Measurements from ENCODE around the gene DPP10. TPM values are rescaled to one million over a fixed set of nuclear protein-coding genes. Genes with fewer than 3 reads are reported as not detected.

Gene DPP10
- total RNA-seq, 3 donors from 2014 or later, result 0.29 to 0.33 (median 0.32) TPM

DNA sequence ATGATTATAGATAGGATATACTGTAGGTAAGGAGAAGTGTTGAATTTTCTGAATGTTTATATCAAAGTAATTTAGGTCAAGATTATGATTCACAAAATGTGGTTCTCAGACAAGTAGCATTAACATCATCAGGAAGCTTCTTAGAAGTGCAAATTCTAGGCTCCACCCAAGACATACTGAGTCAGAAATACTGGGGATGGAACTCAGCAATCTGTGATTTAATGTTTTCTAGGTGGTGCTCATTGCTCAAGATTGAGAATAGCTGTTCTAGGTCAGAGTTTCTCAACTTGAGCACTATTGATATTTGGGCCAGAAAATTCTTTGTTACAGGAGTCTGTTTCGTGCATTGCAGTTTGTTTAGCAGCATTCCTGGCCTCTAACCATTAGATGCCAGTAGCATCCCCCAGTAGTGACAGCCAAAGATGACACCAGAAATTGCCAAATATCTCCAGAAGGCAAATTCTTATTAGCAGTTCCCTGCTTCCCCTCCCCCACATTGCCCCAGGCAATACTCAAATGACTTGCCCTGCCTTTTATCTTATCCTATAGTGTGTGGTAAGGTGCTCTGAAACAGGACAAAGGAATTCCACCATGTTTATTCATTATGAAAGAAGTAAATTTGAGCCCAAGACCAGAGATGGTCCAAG is 1001.2 kb downstream of the DPP10 start:
- intact Hi-C loops (cut with DNase I; ENCODE audit: low total_unique reads), result no loop called here
- TF ChIP-seq POLR2AphosphoS5 (IDR thresholded peaks at IDR 0.05) (no peak), POLR2A (IDR thresholded peaks at IDR 0.05) (no peak)
- TF ChIP-seq, protein P1, sequence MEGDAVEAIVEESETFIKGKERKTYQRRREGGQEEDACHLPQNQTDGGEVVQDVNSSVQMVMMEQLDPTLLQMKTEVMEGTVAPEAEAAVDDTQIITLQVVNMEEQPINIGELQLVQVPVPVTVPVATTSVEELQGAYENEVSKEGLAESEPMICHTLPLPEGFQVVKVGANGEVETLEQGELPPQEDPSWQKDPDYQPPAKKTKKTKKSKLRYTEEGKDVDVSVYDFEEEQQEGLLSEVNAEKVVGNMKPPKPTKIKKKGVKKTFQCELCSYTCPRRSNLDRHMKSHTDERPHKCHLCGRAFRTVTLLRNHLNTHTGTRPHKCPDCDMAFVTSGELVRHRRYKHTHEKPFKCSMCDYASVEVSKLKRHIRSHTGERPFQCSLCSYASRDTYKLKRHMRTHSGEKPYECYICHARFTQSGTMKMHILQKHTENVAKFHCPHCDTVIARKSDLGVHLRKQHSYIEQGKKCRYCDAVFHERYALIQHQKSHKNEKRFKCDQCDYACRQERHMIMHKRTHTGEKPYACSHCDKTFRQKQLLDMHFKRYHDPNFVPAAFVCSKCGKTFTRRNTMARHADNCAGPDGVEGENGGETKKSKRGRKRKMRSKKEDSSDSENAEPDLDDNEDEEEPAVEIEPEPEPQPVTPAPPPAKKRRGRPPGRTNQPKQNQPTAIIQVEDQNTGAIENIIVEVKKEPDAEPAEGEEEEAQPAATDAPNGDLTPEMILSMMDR (IDR thresholded peaks at IDR 0.05), result no peak
- Histone ChIP-seq H3K27ac (no peak overlapping the region), H3K27me3 (no peaks in the 10 kb centered on the region), H3K4me3 (no peak overlapping the region), H3K36me3 (no peaks in the 10 kb centered on the region), H3K9me3 (peaks cover 0 to 9% of the 10 kb centered on the region in 2 donors), H3K4me1 (no peaks in the 10 kb centered on the region)
- DNase-seq (ENCODE audit: low spot score in 2 of 2), result no peak

DNA sequence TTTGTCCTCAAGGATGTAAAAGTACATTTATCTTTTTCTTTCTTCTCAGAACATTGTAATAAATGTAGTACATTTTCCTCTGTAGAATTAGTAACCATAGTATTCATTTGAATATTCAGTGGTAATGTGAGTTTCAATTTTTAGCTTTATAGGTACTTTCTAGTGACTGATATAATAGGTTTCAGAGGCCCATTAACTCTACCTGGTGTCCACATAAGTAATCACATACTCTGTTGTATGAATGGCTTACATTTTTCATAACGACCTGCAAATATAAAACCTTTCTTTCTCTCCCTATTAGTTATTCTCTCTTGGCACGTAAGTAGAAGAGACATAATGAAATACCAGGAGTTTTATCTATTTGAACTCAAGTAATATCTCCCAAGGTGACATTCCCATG is 1017.6 kb downstream of the DPP10 start:
- intact Hi-C loops (cut with DNase I; ENCODE audit: low total_unique reads), result no loop called here
- H3K4me3 ChIP-seq, result no peak overlapping the region
- no peaks in the 10 kb centered on the region for H3K4me1 ChIP-seq
- no peaks in the 10 kb centered on the region for H3K36me3 ChIP-seq
- TF ChIP-seq POLR2A (IDR thresholded peaks at IDR 0.05) (no peak), POLR2AphosphoS5 (IDR thresholded peaks at IDR 0.05) (no peak)
- TF ChIP-seq, protein P1 (IDR thresholded peaks at IDR 0.05), result no peak
- no peak overlapping the region for H3K27ac ChIP-seq
- H3K27me3 ChIP-seq, result no peaks in the 10 kb centered on the region
- H3K9me3 ChIP-seq, result no peaks in the 10 kb centered on the region
- DNase-seq (ENCODE audit: low spot score in 2 of 2), result no peak

DNA sequence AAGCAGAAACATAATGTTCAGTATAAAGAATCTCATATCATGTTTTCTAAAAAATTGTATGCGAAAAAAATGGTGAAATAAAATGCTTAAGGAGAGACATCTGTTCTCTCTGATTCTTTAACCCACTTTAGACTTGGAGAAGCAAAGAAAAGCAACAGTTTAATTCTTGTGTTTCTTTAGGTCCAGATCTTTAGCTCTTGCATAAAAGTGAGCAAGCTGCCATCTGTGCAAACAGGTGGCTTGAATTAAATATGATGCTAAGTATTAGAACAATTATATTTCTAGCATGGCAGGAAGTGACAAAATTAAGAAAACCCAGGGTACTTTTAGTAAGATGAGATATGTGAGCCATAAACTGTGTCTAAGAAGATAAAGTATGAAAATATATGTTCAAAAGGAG is 1038.3 kb downstream of the DPP10 start:
- Histone ChIP-seq H3K9me3 (peaks cover 0 to 6% of the 10 kb centered on the region in 2 donors), H3K4me1 (no peaks in the 10 kb centered on the region), H3K27me3 (no peaks in the 10 kb centered on the region), H3K4me3 (no peak overlapping the region), H3K27ac (no peak overlapping the region), H3K36me3 (no peaks in the 10 kb centered on the region)
- intact Hi-C loops (cut with DNase I; ENCODE audit: low total_unique reads), result no loop called here
- TF ChIP-seq POLR2AphosphoS5 (IDR thresholded peaks at IDR 0.05), result no peak
- TF ChIP-seq, protein P1 (IDR thresholded peaks at IDR 0.05), result no peak
- TF ChIP-seq POLR2A (IDR thresholded peaks at IDR 0.05), result no peak
- no peak for DNase-seq (ENCODE audit: low spot score in 2 of 2)

DNA sequence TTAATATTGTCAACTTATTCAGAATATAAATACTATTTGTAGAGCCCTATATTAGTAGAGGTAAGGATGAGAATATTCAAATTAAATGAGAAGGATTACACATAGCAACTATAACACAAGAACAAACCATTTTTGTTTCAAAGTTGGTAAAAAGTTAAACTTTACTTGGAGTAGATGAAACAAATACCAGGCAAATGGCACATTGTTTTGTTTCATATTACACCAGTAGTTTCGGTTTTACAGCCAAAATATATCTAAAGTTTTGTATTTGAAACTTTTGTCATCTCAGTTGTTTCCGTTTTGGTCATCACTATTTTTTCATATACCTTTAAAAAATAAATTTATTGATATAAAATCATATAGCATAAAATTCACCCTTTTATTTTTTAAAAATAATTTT is 1039.4 kb downstream of the DPP10 start:
- TF ChIP-seq, protein P1 (IDR thresholded peaks at IDR 0.05), result no peak
- no peak for TF ChIP-seq POLR2AphosphoS5 (IDR thresholded peaks at IDR 0.05)
- TF ChIP-seq POLR2A (IDR thresholded peaks at IDR 0.05), result no peak
- Histone ChIP-seq H3K4me1 (no peaks in the 10 kb centered on the region), H3K4me3 (no peak overlapping the region), H3K27me3 (no peaks in the 10 kb centered on the region), H3K27ac (no peak overlapping the region), H3K36me3 (no peaks in the 10 kb centered on the region), H3K9me3 (no peaks in the 10 kb centered on the region)
- intact Hi-C loops (cut with DNase I; ENCODE audit: low total_unique reads), result no loop called here
- DNase-seq (ENCODE audit: low spot score in 2 of 2), result no peak

DNA sequence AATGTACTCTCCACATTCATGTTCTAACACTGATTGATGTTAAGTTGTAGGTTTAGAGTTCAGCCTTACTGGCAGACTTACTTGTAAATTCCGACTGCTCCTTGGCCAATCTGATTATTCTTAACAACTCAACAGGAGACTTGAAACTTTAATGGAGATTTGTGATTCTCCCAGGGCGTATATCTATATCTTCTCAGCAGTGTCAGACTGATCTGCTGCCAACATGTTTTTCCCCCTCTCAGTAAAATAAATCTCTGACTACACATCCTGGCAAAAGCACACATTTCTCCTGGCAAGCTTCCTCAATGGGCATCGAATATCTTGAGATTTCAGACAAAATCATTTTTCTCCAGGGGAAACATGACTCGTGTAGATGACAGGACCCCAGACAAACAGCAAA is 1041.2 kb downstream of the DPP10 start:
- TF ChIP-seq POLR2A (IDR thresholded peaks at IDR 0.05), result no peak
- TF ChIP-seq POLR2AphosphoS5 (IDR thresholded peaks at IDR 0.05), result no peak
- TF ChIP-seq, protein P1 (IDR thresholded peaks at IDR 0.05), result no peak
- Histone ChIP-seq H3K4me1 (no peaks in the 10 kb centered on the region), H3K36me3 (no peaks in the 10 kb centered on the region), H3K4me3 (no peak overlapping the region), H3K27ac (no peak overlapping the region), H3K27me3 (no peaks in the 10 kb centered on the region), H3K9me3 (no peaks in the 10 kb centered on the region)
- no peak for DNase-seq (ENCODE audit: low spot score in 2 of 2)
- intact Hi-C loops (cut with DNase I; ENCODE audit: low total_unique reads), result no loop called here
